Cortex of kidney (tissue), 1 donor: ENCODE results near the gene PTPMT1.
"Not testable (repeated sequence)": the region's sequence is repeated elsewhere in the genome, so short reads cannot be mapped to it uniquely, and the experiment has no call there.

Experiments used
- DNase-seq: peaks from one replicate; lab custom pipeline; 2025; lab: John Stamatoyannopoulos, UW

The PTPMT1 gene, protein sequence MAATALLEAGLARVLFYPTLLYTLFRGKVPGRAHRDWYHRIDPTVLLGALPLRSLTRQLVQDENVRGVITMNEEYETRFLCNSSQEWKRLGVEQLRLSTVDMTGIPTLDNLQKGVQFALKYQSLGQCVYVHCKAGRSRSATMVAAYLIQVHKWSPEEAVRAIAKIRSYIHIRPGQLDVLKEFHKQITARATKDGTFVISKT

GRCh38 chr11:47565340-47566148, at the start of gene PTPMT1:
Gene PTPMT1, plus strand, starts transcription at chr11:47565599. Its CDS starts 24 bp downstream, at chr11:47565623.
- DNase-seq = no peak

DNA sequence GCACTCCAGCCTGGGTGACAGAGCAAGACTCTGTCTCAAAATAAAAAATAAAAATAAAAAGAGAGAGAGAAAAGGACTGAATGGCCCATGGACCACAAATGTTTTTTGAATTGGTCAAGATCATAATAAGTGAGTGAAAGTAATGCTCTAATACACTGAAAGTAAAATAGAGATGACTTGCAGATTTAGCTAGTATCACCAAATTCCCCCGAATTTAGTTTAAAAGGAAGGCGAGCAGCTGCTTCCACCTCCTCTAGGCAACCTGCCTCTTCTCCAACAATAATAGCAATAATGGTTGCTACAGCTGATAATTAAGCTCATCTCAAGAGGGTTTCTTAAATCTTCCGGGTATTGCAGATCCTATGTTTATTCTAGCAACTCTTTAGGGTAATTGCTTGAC, 49.2 kb upstream of the PTPMT1 start:
- DNase-seq = no peak

- DNase-seq = no peak
Observed at GRCh38 chr11:47516984-47517853, 48.2 kb upstream of the PTPMT1 start.

- no peak for DNase-seq
Observed at GRCh38 chr11:47518212-47518964, 47.0 kb upstream of the PTPMT1 start.

DNA sequence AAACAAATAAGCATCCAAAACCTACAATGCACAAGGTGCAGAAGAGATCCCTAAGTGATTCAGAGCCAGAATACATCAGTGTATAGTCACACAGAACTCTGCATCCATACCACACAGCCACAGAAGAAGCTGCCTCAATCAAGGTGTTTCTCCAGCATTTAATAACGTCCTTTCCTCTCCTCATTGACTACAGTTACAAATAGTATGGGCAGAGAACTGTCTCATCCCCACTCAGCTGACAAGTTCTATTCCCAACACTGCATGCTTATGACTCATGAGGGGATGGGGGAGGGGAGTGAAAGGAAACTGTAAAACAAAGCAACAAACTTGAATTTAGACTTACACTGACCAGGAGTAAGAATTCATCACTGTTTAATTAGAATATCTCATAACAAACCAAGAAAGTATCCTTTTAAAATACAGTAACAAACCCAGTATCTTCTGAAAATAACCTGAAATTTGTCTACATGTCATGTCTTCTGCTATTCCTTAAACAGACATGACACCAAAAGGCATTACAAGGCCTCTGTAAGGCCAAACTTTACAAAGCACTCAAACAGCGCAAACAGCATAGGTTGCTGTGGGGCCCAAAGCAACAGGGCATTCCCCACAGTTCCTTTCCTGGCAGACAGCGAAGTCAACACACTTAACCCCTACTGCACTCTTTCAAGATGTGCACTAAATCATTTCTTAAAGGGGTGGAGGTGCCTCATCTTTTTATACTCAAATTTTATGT, 41.7 kb upstream of the PTPMT1 start:
- no peak for DNase-seq

DNA sequence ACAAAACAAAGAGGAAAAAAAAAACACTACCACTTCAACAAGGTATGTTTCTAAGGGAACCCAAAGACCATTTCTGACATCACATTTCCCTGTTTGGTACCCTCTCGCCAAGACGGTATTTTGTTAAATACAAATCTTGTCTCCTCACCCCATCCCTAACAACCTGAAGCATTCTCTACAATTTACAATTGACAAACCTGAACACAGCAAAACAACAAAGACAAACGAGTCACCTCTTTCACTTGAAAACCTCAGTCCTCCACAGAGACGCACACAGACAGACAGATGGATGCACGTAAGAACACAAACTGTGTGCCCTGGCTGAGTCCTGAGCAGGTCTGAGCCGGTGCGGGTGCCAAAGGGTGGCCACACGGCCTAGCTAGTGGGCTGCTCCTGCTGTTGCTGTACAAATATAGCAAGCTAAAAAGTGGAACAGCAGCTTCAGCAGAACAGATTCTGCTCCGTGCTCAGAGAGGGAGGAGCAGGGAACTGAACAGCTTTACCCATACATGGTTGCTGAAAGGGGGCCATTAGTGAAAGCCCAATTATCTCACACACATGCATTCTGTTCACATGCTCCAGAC, 41.0 kb upstream of the PTPMT1 start:
- DNase-seq = no peak

GRCh38 chr11:47526032-47526431, 39.4 kb upstream of the PTPMT1 start:
- DNase-seq = not testable (repeated sequence)

DNA sequence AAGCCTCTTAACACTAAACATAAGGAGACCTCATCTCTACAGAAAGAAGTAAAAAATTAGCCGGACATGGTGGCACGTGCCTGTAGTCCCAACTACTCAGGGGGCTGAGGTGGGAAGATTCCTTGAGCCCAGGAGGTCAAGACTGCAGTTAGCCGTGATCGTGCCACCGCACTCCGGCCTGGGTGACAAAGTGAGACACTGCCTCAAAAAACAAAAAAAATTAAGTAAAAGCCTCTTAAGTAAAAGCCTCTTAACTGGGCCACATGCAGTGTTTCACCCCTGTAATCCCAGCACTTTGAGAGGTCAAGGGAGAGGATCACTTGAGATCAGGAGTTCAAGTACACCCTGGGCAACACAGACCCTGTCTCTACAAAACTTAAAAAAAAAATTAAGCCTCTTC, 38.2 kb upstream of the PTPMT1 start:
- DNase-seq = no peak

- no peak for DNase-seq
Observed at GRCh38 chr11:47529951-47530350, 35.4 kb upstream of the PTPMT1 start.

DNA sequence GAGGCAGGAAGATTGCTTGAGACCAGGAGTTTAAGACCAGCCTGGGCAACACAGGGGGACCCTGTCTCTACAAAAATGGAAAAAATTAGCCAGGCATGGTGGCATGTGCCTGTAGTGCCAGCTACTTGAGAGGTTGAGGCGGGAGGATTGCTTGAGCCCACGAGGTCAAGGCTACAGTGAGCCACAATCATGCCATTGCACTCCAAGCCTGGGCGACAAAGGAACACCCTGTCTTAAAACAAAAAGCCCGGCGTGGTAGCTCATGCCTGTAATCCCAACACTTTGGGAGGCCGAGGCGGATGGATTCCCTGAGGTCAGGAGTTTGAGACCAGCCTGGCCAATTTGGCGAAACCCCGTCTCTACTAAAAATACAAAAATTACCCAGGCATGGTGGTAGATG, 34.7 kb upstream of the PTPMT1 start:
- not testable (repeated sequence) for DNase-seq

GRCh38 chr11:47531666-47532065, 33.7 kb upstream of the PTPMT1 start:
- no peak for DNase-seq

DNA sequence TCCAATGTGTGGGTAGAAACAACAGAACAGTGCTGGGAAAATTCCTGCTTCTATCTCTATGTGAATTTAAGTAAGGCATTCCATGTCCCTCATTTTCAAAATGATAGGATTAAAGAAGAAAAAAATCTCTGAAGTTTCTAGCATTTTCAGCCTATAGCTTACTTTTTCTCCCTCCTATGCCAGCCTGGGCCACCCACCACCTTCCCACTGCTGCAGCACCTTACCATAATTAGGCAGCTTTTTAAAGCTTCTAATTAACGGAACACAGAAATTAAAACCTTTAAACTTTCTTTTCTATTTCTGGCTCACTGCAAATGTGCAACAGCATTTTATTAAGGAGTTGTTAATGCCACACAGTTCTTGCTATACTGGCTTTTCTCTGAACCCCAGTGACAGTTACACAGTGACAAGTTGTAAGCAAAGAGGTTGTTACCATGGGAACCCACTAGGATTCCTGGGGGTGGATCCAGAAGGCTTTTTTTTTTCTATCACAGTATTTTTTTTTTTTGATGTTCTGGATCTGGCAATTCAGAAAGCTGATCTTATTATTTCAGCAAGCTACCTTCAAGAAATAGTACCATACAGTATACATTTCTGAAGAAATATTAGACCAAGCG, 32.7 kb upstream of the PTPMT1 start:
- no peak for DNase-seq

GRCh38 chr11:47533690-47534151, 31.7 kb upstream of the PTPMT1 start:
- no peak for DNase-seq

DNA sequence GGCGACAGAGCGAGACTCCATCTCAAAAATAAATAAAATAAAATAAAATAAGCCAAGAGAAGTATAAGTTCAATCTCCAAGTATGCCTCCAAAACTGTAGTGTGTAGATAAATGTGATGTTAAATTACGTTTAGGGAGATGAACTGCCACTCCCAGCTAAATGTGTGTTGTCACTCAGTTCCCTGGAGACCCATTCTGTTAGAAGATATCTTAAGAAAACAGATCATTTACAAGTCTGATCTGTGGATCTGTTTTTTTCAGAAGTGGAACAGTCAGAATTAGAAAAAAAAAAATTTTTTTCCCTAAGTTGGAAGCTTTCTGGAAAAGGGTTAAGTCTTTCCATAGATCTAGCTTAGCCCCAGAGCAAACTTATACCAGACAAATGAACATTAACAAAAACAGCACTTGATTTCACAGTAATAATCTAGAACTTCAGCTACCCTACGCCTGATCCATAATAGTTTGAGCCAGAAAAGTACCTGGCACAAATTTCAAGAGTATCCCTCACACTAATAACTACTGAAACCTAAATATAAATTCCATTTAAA, 30.6 kb upstream of the PTPMT1 start:
- DNase-seq = no peak

- DNase-seq = no peak
Observed at GRCh38 chr11:47536915-47537314, 28.5 kb upstream of the PTPMT1 start.

- DNase-seq = no peak
Observed at GRCh38 chr11:47538741-47539565, 26.4 kb upstream of the PTPMT1 start.

- no peak for DNase-seq
Observed at GRCh38 chr11:47539681-47540039, 25.7 kb upstream of the PTPMT1 start.

- no peak for DNase-seq
Observed at GRCh38 chr11:47541070-47541469, 24.3 kb upstream of the PTPMT1 start.

DNA sequence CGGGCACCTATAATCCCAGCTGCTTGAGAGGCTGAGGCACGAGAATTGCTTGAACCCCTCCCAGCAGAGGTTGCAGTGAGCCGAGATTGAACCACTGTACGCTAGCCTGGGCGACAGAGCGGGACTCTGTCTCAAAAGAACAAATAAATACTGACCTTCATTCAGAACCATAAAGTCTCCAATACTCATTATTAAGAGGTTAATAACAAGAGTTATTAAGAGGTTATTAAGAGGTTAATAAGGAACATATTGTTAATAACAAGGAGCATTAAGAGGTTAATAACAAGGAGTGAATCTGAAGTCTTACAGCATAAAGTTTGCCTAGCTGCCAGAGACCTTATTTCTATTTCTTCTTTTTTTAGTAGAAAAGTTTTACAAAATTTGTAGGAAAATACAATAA, 20.1 kb upstream of the PTPMT1 start:
- no peak for DNase-seq
